GM21786 (cell line): ENCODE results near the gene POSTN.
"Not testable (repeated sequence)": the region's sequence is repeated elsewhere in the genome, so short reads cannot be mapped to it uniquely, and the experiment has no call there.

Experiments
- ATAC-seq: cut with Tn5 transposase; IDR thresholded peaks from one replicate; pipeline ENCODE4 v1.9.1; 2021; ENCODE audit not compliant: unreplicated experiment

POSTN gene

DNA sequence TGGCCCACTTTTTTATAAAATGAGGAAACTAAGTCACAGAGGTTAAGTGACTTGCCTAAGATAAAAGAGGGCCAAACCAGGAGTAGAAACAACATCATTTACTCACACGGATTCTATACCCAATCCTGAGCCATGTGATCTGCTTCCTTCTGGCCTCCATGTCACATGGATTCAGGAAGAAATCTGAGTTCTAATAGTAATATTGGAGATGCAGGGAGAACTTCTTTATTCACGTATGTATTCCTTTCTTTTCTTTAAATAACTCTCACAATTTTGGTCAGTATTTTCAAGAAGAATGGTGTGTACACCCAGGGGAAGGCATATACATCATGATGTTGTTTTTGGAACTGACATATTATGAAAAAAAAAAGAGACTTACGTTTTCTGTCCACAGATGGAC, 1.8 kb downstream of the POSTN start:
- no peak for ATAC-seq

DNA sequence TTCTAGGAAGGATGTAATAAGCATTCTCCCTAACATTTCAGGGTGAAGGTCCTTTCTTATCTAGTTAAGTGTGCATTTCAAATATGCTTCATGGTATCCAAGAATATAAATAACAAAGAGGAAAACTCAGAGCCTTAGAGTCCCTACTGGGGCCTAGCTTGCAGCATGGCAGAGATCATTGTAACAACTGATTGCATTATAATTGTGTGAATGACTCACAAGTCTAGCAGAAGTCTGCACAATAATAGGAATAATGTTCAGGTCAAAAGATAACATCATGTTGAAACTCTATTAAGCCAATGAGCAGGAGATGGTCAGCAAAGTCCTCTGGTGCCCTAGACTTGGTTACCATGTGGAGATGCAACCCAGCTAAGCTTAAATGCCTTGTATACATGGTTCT, 3.4 kb downstream of the POSTN start:
- no peak for ATAC-seq

DNA sequence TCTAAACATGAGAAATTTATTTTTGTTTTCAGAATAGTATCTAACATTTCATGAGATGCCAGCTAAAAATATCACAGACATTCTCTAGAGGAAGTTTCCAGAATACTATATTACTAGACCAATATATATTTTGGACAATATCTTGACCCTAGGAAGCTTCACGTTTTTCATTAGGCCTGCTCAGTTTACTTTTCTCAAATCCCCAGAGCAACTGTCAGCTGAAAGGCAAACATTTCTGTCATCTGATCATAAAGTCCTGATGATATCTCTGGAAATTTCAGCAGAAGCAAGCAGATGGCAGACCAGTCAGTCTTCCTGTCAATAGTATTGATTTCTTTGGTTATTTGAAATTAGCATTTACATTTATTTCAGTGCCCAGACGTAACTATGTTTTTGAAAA, 4.0 kb downstream of the POSTN start:
- ATAC-seq, result no peak

DNA sequence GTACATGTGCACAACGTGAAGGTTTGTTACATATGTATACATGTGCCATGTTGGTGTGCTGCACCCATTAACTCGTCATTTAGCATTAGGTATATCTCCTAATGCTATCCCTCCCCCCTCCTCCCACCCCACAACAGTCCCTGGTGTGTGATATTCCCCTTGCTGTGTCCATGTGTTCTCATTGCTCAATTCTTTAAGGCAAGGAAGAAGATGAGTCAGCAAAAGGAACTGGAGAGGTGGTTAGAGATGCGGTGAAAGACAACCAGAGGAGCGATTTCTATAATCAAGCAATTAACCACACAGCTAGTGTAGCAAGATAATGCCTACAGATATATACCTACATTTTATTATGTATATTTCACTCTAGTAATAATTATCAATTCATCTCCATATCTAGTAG, 9.2 kb downstream of the POSTN start:
- not testable (repeated sequence) for ATAC-seq

GRCh38 chr13:37587236-37587635, 11.3 kb downstream of the POSTN start:
- ATAC-seq, result no peak

DNA sequence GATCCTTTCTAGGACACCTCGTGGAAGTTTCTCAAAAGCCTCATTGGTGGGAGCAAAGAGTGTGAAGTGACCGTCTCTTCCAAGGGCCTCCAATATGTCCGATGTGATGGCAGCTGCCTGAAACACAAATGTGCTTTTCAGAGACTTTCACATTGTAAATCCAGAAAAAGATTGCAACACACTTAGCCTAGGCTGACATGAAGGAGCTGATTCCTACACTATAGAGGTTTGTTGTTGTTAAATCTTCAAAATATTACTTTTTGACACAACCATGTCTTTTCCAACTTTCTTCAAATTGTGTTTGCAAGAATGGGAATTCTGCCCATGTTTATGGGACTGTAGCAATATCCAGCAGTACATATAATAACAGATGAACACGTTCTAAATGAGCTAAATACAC, 12.4 kb downstream of the POSTN start:
- no peak for ATAC-seq

- no peak for ATAC-seq
Measured at GRCh38 chr13:37585541-37585940, 13.0 kb downstream of the POSTN start.

DNA sequence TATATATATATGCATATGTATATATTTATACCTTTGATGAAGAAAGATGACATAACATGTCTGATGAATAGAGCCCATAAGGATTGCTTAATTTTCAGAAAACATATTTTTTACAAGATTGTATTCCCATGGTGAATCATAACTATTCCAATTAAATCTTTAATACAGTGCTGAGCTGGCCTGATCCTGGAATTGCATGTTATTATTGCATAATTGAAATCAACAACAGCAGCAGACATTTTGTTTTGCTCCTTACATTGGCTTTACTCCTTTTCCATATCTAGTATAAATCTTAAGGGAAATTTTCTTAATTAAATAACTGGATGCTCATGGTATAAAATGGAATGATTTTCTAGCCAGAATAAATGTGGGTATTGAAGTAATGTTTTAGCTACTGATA, 22.0 kb downstream of the POSTN start:
- ATAC-seq, result no peak

DNA sequence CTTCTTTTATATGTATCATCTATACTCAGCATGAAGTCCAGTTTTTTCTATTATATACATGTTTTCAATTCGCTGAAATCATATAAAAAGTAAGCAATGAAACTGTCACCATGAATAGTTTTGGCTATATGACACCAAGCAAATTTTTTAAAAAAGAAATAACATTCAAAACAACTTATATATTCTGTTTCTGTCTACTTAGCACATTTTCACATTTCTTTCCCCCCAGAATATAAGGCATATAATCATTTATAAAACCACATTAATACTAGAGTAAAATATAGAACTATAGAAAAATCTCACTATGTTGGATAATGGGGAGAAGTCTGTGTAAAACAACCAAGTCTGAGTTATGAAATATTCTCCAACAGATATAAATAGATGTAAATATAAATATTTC, 33.1 kb downstream of the POSTN start:
- ATAC-seq, result no peak

DNA sequence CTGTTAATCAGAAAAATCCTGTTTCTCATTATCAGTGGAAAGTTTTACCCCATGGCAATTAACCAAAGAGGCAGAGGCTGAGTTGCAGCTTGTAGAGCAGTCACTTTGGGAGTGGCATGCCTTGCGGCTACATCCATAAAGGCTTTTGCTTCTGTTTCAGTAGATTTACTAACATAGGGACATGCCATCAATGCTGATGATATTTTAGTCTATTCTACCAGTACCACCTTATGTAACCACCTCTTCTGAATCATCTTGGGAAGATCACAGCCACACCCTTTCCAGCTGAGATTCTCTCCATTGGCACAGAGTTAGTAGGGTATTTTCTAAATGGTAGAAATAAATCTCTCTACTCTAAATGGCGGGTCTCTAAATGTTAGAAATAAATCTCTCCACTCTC, 37.5 kb downstream of the POSTN start:
- ATAC-seq, result no peak

- ATAC-seq, result no peak
Measured at GRCh38 chr13:37560526-37560925, 38.0 kb downstream of the POSTN start.

DNA sequence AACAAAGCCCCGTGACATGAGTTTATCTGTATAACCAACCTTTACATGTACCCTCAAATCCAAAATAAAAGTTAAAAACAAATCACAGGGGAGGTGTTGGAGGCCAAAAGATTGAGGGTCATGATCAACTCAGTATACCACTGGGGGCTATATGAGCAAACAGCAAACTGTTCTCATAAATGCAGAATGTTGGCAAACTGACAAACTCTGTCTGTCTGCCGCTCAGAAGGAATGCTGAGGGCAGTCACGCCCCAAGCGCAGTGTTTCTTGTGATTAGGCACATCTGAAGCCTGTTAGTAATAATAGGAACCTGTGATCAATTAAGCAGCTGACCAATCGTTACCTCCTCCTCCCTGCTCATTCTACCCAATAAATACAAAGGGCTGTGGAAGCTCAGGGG, 39.8 kb downstream of the POSTN start:
- not testable (repeated sequence) for ATAC-seq

DNA sequence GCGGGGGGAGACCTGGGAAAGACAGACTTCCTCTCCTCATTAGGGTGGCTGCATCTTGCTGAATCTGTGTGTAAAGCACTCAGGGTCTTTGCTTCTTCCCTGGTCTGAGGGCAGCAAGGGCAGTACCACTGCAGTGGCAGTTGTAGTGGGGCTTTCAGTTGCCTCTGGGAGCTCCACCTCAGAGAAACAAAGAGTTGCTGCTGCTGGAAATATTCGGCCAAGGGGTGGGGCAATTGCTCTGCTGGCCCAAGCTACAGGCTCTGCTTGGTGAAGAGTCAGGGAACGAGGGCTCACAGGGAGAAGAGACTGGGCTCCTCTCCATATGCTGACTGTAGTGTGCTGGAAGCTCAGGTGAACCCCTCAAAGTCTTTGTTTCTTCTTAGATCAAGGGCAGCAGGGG, 52.5 kb downstream of the POSTN start:
- no peak for ATAC-seq

- ATAC-seq, result no peak
Measured at GRCh38 chr13:37544995-37545394, 53.6 kb downstream of the POSTN start.

DNA sequence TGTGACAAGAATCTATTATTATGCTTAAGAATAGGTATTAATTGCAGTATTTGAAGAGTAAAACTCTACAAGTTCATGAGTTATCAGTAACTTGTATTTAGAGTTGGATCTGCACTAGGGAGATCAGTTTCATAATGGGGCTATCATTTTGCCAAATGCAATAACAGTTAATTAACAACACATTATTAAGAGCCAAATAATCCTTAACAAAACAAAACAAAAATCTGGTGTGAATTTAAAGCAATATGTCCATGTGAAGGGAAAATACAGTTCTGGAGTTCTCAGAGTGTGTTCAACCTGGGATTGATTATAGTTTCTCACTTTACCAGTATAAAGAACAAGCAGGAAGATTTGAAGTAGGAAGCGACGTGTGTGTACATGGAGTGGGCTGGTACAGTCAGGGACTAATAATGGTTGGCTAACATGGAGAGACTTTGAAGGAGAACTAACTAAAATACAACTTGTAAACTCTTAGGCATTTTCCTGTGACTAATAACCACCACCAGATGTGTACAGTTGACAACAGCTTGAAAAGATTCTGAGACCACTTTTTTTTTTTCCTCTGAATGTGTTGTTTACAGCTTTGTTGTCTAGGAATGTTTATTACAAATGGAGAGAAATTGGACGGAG, 58.5 kb downstream of the POSTN start:
- ATAC-seq, result no peak

DNA sequence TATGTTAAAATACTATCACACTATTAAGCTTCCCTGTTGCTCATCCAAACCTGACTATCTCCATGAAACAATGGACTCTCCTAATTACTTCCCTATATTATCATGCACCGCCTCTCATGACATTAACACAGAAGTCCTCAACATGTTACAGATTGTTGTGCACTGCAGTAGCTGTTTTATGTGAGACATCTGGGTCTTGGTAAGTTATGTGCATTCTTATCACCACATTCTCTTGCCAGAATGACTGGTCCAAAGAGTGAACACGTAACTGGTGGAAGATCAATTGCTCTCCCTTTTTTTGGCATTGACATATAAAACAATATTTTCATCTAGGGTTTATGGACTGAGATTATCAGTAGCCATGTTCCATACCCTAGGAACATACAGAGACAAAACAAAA, 59.4 kb downstream of the POSTN start:
- ATAC-seq, result no peak

GRCh38 chr13:37535501-37535900, 63.1 kb downstream of the POSTN start:
- ATAC-seq, result no peak

DNA sequence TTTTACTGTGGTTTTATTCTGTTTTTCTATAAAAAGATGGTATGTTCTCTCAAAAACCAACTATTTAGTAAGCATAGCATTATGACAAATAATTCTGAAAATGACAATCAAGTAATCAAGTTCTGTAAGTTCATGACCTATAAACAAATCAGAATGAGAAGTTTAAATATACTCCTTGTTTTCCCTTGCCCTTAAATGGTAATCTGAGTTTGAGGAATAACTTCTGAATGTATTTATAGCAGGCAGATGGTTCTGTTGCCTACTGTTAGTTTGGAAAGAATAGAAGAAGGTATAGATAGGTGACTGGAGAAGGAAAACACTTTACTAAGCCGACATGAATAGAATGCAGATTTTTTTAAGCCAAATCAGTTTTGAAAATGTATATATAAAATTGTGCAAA, 63.9 kb downstream of the POSTN start:
- ATAC-seq, result no peak

GRCh38 chr13:37534181-37534580, 64.4 kb downstream of the POSTN start:
- no peak for ATAC-seq

GRCh38 chr13:37531049-37531448, 67.5 kb downstream of the POSTN start:
- no peak for ATAC-seq

- ATAC-seq, result no peak
Measured at GRCh38 chr13:37529751-37530385, 68.7 kb downstream of the POSTN start.

DNA sequence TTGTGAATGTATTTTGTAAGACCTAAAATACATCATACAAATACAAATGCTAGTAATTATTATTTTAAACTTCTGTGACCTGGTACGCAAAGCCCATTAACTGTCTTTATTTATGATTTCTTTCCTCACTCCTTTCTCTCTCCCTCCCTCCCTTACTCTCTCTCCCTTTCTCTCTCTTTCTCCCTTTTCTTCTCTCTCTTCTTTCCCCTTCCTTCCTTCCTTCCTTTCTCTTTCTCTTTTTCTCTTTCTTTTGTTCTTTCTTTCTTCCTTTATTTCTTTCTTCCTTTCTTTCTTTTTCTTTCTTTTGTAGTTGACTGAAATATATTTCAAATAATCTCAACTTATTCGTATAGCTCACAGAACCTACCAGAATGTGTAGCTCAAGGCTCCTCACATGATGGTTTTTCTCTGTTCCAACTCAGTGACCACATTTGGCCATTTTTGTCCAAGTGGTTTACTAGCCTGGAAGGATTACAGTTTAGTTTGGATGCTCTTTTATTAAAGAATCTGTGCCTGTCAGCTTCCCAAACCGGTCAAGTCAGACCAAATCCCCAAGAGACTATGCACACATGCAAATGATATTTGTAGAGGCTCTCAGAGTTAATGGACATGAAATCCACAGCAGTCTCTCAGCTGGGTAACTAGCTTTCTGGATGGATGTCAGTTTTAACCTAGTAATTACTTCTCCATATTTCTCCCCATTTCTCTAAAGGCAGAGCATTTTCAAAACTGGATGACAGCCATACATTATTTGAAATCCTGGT, 71.7 kb downstream of the POSTN start:
- no peak for ATAC-seq
